Measurements from ENCODE around the gene KCNC3.
A peak's percentile ranks its signal among the peaks of the same experiment; 100 is the strongest.

KCNC3 gene

GRCh38 chr19:50314724-50315708 is 14.2 kb downstream of the KCNC3 start:
- H3K4me2 ChIP-seq (ENCODE audit: low read length), result no peak overlapping the region
- no peaks in the 10 kb centered on the region for H3K27me3 ChIP-seq (ENCODE audit: control insufficient read depth, insufficient read depth, low read length)
- no peaks in the 10 kb centered on the region for H3K79me2 ChIP-seq
- H2AFZ ChIP-seq, result no peak overlapping the region
- H3K4me3 ChIP-seq (ENCODE audit: low read depth, low read length), result no peak overlapping the region
- TF ChIP-seq CTCF (IDR thresholded peaks at IDR 0.05), result no peak
- H3K9ac ChIP-seq, result no peak overlapping the region
- H3K4me1 ChIP-seq, result peaks cover 19% of the 10 kb centered on the region
- no peaks in the 10 kb centered on the region for H3K36me3 ChIP-seq (ENCODE audit: control insufficient read depth, insufficient read depth, low read length)
- no peaks in the 10 kb centered on the region for H3K9me3 ChIP-seq (ENCODE audit: control insufficient read depth, low read length)
- H3K27ac ChIP-seq, result no peak overlapping the region

- H3K79me2 ChIP-seq, result no peaks in the 10 kb centered on the region
- no peak overlapping the region for H2AFZ ChIP-seq
- H3K36me3 ChIP-seq (ENCODE audit: control insufficient read depth, insufficient read depth, low read length), result no peaks in the 10 kb centered on the region
- no peak for TF ChIP-seq CTCF (IDR thresholded peaks at IDR 0.05)
- peak overlapping the region; percentile 49 for H3K4me2 ChIP-seq (ENCODE audit: low read length)
- H3K9ac ChIP-seq, result no peak overlapping the region
- no peaks in the 10 kb centered on the region for H3K9me3 ChIP-seq (ENCODE audit: control insufficient read depth, low read length)
- no peaks in the 10 kb centered on the region for H3K27me3 ChIP-seq (ENCODE audit: control insufficient read depth, insufficient read depth, low read length)
- no peak overlapping the region for H3K4me3 ChIP-seq (ENCODE audit: low read depth, low read length)
- H3K4me1 ChIP-seq, result peaks cover 19% of the 10 kb centered on the region
- H3K27ac ChIP-seq, result no peak overlapping the region
Observed at GRCh38 chr19:50313812-50314536, 15.2 kb downstream of the KCNC3 start.

GRCh38 chr19:50312967-50313811 is 16.0 kb downstream of the KCNC3 start:
- no peak for TF ChIP-seq CTCF (IDR thresholded peaks at IDR 0.05)
- Histone ChIP-seq H3K27ac (no peak overlapping the region), H3K4me2 (ENCODE audit: low read length) (peak overlapping the region; percentile 35), H3K79me2 (no peaks in the 10 kb centered on the region), H3K4me1 (peaks cover 19% of the 10 kb centered on the region), H3K9ac (no peak overlapping the region), H3K27me3 (ENCODE audit: control insufficient read depth, insufficient read depth, low read length) (no peaks in the 10 kb centered on the region), H3K36me3 (ENCODE audit: control insufficient read depth, insufficient read depth, low read length) (no peaks in the 10 kb centered on the region), H3K4me3 (ENCODE audit: low read depth, low read length) (no peak overlapping the region), H3K9me3 (ENCODE audit: control insufficient read depth, low read length) (no peaks in the 10 kb centered on the region), H2AFZ (no peak overlapping the region)

GRCh38 chr19:50311723-50312635 is 17.2 kb downstream of the KCNC3 start:
- Histone ChIP-seq H3K36me3 (ENCODE audit: control insufficient read depth, insufficient read depth, low read length) (no peaks in the 10 kb centered on the region), H3K4me3 (ENCODE audit: low read depth, low read length) (no peak overlapping the region), H3K79me2 (no peaks in the 10 kb centered on the region), H3K27ac (no peak overlapping the region), H3K9me3 (ENCODE audit: control insufficient read depth, low read length) (no peaks in the 10 kb centered on the region), H3K9ac (no peak overlapping the region), H2AFZ (peak overlapping the region; percentile 41), H3K4me2 (ENCODE audit: low read length) (peak overlapping the region; percentile 54), H3K27me3 (ENCODE audit: control insufficient read depth, insufficient read depth, low read length) (no peaks in the 10 kb centered on the region), H3K4me1 (peaks cover 19% of the 10 kb centered on the region)
- peak; percentile 6 for TF ChIP-seq CTCF (IDR thresholded peaks at IDR 0.05)
